Measurements from ENCODE around the gene CYTH4.

Gene CYTH4

GRCh38 chr22:37290737-37291136 is 8.4 kb downstream of the CYTH4 start:
- no peak for DNase-seq (ENCODE audit: low read depth)

DNA sequence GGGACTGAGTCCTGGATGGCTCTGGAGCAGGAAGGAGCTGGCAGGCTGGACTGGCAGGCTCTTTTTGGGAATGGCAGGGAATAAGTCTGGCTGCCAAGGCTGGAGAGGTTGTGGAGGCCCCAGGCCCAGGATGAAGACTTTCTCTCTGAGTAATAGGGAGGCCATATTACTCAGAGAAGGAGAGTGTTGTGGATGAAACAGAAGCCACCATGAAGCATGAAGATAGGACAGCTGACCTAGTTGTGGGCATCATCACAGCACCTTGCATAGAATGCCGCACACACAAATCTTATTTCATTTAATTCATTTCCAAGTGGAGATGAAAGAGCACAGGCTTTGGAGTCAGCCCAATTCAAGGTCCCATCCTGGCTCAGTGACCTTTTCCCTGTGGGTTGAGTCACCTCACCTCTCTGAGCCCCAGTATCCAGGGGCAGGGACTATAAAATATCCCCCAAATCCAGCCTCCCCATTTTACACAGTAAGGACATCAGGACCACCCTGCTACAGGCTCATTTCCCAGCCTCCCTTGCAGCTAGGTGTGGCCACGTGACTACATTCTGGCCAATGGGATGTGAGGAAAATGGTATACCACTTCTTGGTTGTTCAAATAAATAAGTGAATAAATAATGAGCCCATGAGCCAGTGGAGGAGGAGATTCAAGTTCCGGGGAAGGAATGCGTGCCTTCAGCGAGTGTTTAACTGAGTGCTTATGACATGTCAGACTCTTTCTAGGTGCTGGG is 9.4 kb downstream of the CYTH4 start:
- no peak for DNase-seq (ENCODE audit: low read depth)

GRCh38 chr22:37292641-37293040 is 10.3 kb downstream of the CYTH4 start:
- no peak for DNase-seq (ENCODE audit: low read depth)

- no peak for DNase-seq (ENCODE audit: low read depth)
Observed at GRCh38 chr22:37293172-37293571, 10.9 kb downstream of the CYTH4 start.

DNA sequence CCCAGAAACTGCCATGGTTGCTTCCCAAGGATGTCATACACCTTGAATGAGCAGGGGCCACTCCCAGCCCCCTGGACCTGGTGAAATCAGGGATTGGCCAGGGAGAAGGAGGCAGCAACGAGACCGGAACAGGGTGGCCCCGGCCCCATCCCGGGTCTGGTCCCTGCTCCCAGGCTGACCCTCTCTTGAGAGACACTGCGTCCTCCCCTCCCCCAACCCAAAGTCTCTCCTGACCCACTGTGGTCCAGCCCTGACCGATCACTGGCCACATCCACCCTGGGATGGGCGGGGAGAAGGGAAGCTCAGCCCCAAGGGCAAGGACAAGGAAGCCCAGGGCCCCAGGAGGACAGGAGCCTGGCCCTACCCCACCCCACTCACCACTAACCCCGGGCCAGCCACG is 12.4 kb downstream of the CYTH4 start:
- no peak for DNase-seq (ENCODE audit: low read depth)

DNA sequence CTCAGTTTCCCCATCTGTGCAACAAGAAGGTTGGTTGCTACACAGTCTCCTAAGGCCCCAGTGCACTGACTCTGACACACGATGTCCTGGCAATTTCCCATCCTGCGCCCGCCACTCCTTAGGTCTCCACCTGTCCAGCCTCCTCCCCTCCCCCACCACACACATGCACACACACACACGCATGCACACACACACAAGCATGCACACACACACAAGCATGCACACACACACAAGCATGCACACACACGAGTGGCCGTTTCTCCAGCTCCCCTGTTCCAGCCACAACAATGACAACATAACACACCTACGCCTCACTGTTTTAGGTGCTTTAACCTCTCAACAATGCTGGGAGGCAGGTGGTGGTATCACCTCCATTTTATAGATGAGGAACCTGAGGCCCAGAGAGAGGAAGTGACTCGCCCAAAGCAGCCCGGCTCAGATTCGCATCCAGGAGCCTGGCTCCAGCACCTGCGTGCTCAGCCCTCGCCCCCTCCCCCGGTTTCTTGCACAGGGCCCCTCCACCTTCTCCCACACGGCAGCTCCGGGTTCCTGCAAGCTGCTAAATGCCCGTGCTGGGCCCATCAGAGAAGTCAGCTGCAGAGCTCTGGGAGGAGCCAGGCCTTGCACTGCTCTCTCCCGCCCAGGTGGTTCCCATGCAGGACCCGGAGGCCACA is 13.0 kb downstream of the CYTH4 start:
- no peak for DNase-seq (ENCODE audit: low read depth)

- DNase-seq (ENCODE audit: low read depth) = no peak
Observed at GRCh38 chr22:37295946-37296345, 13.6 kb downstream of the CYTH4 start.

GRCh38 chr22:37298748-37299495 is 16.6 kb downstream of the CYTH4 start:
- no peak for DNase-seq (ENCODE audit: low read depth)

GRCh38 chr22:37299969-37300509 is 17.7 kb downstream of the CYTH4 start:
- no peak for DNase-seq (ENCODE audit: low read depth)

GRCh38 chr22:37300551-37301017 is 18.3 kb downstream of the CYTH4 start:
- DNase-seq (ENCODE audit: low read depth) = no peak

DNA sequence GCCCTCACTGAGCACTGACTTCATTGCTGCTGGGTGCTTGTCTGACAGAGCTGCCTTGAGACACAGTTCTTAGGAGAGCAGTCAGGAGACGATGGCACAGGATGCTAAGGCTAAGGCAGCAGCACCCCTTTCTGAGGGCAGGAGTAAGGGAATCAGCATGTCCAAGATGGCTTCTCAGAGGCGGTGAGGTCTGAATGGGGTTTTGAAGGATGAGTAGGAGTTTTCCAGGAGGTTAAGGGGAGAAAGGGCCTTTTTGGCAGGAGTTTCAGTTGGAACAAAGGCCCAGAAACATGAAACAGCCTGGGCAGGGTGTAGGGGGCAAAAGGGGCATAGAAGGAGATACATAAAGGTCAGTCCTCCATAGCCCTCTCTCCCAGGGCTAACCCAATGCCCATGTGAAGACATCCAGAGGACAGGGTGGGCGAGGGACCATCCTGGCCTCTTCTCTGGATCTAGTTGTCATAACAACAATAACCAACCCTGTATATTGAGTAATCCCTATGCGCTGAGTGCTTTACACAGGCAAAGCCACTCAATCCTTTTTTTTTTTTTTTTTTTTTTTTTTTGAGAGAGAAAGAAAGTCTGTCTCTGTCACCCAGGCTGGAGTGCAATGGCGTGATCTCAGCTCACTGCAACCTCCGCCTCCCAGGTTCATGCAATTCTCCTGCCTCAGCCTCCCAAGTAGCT is 19.0 kb downstream of the CYTH4 start:
- DNase-seq (ENCODE audit: low read depth) = no peak

- DNase-seq (ENCODE audit: low read depth) = no peak
Observed at GRCh38 chr22:37302674-37303555, 20.6 kb downstream of the CYTH4 start.

GRCh38 chr22:37303821-37304274 is 21.5 kb downstream of the CYTH4 start:
- DNase-seq (ENCODE audit: low read depth) = peak; percentile 77

- DNase-seq (ENCODE audit: low read depth) = no peak
Observed at GRCh38 chr22:37304595-37305343, 22.5 kb downstream of the CYTH4 start.

- DNase-seq (ENCODE audit: low read depth) = no peak
Observed at GRCh38 chr22:37305887-37306286, 23.6 kb downstream of the CYTH4 start.

GRCh38 chr22:37306494-37306829 is 24.2 kb downstream of the CYTH4 start:
- DNase-seq (ENCODE audit: low read depth) = no peak

DNA sequence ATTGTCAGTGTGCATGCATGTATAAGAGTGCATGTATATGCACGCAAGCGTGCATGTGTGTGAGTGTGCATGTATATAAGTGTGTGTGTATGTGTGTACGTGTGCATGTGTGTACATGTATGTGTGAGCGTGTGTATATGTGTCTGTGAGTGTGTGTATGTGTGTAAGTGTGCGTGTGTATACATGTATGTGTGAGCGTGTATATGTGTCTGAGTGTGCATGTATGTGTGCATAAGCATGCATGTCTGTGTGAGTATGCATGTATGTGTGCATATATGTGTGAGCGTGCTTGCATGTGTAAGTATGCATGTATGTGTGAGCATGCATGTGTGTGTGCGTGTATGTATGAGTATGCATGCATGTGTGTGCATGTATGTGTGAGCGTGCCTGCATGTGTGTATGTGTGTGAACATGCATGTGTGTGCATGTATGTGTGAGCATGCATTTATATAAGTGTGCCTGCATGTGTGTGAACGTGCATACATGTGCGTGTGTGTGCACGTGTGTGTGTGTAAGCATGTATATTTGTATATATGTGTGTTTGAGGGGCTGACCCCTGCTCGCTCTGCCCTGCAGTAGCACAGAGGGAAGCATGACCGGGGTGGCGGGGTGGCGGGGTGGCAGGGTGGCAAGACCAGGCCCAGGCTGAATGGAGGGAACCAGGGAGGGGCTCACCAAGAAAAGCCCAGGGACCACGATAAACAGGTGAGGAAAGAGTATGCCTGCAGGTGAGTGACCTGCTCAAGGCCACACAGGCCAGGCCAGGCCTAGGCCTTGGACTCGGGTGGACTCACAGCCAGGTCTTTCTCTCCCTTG is 26.3 kb downstream of the CYTH4 start:
- no peak for DNase-seq (ENCODE audit: low read depth)

- DNase-seq (ENCODE audit: low read depth) = no peak
Observed at GRCh38 chr22:37309211-37310074, 27.1 kb downstream of the CYTH4 start.

All from HS-5 (cell line).